Activated naive CD8-positive, alpha-beta T cell treated with anti-CD3 and anti-CD28 coated beads, Interleukin-2, amount 50 U/mL, for 16 hours (primary cell): ENCODE data around the gene SETBP1.

ENCODE experiments used
- DNase-seq: peaks from one replicate; pipeline ENCODE4 v3.0.0-alpha.2; 2020; ENCODE audit warnings: low read depth, low spot score

Gene SETBP1

DNA sequence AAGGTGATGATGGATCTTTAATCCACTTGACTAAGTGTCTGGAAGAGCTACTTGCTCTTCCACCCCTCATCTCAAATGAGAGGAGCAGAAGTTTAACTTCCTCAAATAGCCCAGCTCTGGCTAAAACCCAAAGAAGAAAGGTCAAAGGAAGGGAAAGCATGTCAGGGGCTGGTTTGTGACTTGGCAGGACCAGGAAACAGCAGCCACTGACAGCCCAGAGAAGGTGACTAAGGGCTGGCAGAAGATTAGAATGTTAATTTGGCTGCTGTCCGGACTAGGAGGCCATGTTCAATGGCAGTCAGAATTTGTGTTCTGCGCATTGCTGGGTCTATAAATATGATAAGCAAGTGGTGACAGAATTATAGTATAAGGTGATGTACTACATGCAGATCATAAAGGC lies 386.2 kb downstream of the SETBP1 start:
- DNase-seq = no peak

DNA sequence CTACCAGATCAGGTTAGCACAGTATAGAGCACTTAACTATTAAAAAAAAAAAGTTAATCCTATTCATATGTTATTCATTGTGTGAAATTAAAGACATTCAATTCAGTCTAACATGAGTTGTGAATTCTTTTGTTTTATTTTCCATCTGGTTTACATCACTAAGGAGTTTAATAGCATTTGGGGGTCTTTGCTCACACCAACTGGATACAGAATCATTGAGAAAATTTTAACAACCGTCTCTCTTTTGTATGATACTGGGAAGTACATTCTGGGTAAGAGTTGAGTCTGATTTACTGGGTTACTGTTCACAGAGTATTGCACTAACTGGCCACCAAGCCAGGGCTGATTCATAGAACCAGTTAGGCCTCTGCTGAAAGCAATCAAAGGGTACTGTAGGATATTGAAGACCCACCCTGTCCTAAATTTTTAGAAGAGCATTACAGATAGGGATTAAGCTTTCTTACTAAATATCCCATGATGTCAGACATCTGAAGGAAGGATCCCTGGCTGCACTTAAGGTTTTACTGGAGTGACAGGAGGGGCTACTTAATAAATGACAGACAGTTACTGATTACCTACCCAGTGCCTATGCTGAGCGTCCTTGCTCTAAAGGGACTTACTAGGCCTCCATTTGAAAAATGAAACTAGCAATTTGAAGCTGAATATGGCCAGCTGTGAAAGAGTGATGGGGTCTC lies 387.9 kb downstream of the SETBP1 start:
- no peak for DNase-seq

DNA sequence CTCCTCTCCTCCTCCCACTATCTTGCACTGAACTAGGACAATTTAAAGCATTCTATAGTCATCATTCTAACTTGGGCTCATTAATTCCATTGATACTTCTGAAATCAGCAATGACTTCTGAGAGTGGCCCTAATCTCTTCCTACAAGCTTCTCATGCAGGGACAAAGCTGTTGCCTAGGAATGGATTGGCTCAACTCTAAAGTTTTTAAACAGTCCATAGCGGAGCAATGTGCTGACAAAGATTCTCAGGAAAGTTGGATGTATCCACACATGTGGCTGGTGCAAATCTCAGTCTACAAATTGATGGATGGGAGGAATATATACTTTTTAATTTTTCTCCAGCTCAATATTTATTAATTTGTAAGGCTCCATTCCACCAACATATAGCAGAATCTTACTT lies 388.9 kb downstream of the SETBP1 start:
- DNase-seq = no peak

DNA sequence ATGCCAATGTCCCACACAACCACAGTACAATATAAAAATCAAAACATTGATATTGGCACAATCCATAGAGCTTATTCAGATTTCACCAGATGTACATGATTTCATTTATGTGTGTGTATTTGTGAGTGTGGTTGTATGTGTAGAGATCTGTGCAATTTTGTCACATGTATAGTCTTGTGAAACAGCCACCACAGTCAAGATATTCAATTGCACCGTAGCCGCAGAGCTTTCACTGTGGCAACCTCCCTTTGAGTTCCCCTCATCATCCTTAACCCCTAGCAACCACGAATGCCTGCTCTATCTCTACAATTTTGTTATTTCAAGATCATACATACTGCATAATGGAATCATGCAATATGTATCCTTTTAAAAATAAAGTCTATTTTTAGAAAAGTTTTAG lies 391.3 kb downstream of the SETBP1 start:
- no peak for DNase-seq

DNA sequence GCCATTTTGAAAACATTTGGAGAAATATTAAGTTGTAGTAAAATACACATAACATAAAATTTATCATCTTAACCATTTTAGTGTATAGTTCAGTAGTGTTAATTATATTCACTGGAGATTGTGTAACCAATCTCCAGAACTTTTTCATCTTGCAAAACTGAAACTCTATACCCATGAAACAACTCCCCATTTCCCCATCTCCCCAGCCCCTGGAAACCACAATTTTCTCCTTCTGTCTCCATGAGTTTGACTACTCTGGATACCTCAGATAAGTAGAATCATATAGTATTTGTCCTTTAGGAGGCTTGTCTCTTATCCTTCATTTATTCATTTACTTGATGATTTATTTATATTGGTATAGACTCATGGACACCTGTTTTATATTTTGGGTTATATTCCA lies 392.9 kb downstream of the SETBP1 start:
- DNase-seq = no peak

DNA sequence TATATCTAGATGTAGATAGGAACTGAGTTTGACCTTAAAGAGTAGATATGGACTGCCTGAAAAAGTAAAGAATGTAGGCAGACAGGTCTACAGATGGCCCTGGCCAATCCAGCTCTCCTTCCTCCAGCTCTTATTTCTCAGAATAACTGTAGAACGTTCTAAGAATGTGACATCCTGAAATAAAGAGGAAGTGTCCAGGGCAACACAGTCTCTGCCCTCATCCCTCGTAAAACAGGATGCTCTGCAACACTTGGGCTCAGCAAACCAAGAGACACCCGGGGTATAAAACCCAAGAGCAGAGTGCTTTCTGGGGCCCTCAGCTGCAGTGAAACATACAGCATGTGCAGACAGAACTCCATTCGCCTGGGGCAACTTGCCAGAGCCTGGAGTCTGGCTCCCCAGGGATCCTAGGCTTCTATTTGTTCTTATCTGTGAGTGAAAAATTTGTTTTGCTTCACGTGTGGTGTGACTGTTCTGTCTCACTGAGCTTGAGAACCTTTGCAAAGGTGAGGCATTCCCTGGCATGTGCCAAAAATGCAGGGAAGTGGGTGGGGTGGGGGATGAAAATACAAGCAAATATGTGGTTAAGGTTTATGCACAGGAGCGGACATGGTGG lies 401.0 kb downstream of the SETBP1 start:
- no peak for DNase-seq

DNA sequence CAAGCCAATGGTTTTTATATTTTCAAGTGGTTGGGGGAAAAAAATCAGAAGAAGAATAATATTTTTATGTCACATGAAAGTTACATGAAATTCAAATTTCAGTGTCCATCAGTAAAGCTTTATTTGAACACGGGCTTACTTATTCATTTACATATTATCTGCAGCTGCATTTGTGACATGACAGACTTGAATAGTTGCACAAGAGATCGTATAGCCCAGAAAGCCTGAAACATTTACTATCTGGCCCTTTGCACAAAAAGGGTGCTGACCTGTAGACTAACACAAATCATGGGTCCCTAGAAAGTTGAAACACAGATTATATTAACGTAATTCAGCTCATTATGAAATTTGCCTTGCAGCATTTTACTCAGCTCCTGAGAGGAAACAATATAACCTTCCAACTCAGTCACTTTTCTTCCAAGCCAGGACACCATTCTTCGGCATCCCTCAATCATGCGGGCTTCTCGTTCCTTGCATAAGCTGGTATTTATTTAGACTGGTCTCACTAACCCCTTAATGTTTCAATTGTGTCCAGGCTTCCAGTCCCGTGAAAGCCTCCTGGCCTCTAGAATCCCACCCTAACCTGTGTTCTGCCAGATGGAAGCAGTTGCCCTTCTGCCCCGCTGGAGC lies 402.7 kb downstream of the SETBP1 start:
- no peak for DNase-seq

DNA sequence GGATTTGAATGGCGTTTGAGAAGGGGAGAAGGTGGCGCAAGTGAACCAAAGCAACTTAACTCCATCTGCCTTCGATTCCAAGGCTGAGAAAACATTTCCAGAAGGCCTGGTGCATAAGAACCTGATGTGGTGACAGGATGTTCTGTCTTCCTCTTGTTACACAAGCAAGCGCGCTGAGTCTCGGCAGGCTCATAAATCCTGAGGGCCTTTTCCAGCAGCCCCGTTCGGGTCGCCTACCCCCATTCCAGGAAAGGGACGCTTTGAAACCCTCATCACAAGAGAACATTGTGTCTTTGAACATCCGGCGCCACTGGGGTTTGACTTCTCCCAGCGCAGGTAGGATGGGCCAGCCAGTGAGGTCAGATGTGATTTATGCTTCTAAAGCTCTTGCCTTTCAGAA lies 403.5 kb downstream of the SETBP1 start:
- no peak for DNase-seq

DNA sequence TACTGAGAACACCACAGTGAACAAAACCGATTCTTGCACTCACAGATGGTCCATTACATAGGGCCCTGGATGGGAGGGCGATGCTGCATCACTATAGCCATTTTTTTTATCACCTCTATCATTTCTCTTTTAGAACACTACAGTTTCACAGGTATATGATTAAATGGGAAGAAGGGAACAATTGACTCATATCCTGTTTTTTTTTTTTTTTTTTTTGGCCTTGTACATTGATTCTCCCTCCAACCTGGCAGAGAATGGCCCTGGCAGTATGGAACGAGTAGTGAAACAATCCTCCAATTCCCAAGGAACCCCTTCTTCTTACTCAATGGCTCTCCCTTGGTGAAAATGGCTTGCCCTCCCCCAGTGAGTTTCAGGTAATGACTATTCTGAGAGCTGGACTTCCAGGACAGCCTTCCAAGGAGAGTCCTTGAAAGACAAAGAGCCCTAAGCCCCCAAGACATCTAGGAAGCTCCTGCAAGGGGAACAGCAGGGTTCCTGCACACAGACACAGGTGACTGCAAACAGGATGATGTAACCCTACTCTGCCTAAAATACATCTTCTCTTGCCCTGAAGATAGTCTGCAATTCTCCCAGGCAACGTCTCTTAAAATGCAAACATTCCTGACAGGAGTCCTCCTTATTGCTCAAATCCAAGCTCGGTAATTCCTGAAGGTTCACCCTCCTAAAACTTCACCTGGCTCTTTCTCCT lies 405.4 kb downstream of the SETBP1 start:
- DNase-seq = no peak

DNA sequence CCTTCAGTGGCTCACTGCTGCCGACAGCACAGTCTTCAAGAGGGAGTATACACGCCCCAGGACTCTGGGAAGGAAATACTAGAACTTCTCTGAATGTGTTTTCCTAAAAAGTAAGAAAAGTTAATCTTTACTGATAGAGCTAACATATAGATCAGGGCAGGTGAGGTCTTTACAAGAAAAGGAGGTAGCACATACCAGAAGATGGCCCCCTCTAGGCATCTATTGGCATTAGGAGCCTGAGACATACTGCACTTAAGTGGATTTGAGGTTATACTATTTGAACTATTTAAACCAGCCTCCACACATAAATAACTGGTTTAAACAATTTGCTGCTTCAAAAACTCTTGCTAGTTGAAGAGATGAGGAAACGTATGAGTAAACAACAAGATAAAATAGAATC lies 406.1 kb downstream of the SETBP1 start:
- DNase-seq = no peak

DNA sequence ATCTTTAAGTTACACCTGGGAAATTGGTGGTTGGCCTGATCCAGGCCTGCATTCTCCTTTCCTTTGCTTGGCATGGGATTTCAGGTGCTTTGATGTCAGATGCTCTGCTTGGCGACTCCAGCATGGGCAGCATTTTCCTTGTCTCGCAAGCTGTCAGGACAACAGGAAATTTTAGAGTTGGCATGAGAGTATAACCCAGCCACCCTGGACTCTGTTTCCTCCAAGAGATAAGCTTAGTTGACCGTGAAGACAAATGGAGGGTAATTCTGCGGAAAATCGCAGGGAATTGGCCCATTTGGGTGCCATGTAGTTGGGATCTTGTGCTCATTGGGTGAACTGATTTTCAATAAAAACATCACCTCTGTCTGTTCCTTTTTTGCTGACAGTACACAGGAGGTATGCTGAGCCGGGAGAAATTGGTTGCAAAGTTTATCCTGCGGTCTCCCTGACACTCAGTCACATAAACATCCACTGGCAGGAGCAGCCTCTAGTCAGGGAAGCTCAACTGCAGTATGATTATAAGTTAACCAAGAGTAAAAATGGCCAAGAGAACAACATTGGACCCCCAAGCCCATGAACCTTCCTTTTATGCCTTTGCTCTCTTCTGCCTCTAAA lies 409.9 kb downstream of the SETBP1 start:
- DNase-seq = no peak

DNA sequence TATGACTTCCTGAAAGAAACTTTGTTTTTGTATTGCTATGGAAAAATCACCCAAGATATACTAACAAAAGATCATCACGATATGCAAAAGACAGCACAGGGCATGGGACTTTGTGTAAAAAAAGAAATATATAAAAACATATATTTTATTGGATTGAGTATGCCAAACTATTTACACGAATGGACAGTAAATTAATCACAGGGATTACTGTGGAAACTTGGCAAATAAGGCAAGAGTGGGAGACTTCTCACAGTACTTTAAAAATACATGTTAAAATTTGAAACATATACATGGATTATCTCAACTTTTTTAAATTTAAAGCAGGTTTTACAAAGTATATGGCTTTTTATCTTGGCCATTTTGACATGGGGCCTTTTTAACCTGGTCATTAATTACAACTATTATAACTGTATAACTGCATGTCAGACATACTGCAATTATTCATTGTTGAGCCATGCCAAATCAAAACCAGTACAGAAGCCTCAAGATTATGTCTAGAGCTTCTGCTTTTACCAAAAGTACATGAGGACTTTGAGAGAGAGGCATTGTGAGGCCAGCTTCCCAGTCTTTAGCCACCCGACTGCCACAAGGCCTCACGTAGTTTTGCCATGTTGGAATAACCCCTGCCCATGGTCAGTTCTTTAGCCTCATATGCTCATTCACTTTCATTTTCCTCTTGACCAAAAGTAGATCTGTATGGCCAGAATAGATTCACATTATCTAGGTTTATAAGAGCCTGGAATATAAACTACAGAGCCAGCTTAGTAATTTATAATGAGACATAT lies 419.8 kb downstream of the SETBP1 start:
- no peak for DNase-seq

DNA sequence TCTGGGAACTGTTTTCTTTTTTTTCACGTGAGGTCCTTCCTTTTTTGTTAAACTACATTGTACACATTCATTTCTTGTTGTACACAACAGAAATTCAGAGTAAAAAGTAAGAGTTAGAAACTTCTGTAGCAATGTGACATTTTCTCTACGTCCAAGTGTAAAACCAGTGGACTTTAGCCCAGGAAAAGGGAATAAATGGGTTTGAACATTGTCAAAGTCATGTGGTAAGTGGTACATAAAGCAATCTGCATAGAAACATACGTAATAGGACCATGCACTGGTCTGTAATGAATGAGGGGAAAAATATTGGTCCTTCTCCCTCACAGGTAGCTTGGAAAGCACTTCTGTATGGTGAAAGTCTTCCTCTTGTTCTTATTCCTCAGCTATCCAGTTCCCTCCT lies 421.4 kb downstream of the SETBP1 start:
- DNase-seq = no peak

DNA sequence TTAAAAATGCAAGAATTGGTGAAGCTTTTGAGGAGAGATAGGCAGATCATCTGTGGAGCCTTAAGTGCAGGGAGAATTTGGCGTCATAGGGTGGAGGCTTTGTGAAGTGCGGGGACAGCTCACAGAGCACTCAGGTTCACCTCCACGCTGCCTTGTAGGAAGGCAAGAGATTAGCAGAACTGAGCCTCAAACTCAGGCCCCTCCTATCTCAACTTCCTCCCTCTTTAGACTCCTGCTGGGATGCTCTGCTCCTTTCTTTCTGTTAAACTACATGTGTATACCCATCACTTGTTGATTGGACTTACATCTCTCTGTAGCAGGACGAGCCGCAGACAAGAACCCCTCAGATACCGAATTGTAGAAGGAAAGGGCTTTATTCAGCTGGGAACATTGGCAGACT lies 422.2 kb downstream of the SETBP1 start:
- DNase-seq = no peak

DNA sequence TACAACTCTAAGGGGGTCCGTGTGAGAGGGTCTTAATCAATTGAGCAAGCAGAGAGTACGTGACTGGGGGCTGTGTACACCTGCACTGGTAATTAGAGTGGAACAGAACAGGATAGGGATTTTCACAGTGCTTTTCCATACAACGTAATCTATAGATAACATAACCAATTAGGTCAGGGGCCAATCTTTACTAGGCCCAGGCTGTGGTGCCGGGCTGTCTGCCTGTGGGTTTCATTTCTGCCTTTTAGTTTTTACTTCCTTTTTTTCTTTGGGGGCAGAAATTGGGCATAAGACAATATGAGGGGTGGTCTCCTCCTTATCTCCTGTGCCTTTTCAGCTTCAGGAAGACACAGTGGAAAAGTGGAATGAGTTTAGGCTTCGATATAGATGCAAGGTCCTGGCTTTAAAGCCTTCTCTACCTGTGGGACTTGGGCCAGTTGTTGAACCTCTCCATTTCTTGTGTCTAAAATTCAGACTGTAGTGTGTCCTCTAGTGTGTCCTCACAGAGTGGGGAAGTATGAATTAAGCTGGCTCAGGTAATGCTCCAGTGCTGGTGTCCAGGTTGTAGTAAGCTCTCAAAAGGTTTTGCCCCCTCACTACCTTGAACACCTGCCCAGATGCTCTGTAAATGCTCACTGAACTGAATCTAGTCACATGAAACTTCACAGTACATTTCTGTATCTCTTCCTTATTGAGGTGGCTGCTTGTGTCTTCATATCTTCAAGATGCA lies 422.8 kb downstream of the SETBP1 start:
- DNase-seq = no peak

DNA sequence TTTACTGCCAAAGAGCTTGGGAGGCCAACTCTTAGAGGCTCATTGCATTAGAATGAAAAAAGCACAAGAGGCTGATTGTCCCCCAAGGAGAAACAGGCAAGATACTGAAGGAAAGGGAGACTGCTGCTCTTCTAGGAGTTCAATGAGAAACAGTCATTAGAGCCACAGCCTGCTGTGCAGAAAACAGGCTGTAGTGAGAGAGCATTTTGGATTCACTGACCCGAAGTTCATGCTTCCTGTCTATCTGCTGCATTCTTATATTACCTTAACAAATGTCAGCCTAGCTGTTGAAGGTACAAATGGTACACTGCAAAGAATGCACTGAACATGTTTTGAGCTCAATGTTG lies 423.3 kb downstream of the SETBP1 start:
- DNase-seq = no peak

DNA sequence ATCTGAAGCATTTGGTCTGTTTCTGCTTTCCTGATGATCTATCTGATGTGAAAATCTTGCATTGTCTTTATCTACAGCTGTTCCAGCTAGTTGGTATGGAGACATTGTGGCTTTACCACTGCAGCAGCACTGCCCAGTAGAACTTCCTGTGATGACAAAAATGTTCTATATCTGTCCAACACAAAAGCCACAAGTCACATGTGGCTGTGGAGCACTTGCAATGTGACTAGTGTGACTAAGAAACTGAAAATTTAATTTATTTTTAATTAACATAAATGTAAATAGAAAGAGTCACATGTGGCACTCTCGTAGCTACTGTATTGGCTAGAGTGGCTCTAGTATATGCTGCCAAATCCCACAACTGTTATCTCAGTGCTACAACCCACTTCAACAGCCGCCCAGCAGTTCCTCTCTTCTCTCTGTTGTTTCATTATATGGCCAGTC lies 425.7 kb downstream of the SETBP1 start:
- DNase-seq = no peak

DNA sequence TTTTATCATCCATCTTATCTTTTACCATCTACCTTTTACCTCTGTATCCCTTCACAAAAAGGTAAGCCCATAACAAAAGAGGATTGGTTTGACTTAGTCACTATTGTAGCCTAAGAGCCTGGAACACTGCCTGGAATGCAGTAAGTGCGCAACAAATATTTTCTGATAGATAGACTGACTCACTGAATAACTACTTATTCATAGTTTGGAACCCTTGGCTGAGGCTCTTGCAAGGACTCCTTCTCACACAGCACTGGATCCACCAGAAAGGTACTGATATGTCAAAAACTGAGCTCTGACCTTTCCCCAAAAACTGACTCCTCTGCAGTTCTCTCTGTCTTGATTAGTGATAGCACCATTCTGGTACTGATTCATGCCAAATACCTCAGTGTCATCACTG lies 426.7 kb downstream of the SETBP1 start:
- no peak for DNase-seq

DNA sequence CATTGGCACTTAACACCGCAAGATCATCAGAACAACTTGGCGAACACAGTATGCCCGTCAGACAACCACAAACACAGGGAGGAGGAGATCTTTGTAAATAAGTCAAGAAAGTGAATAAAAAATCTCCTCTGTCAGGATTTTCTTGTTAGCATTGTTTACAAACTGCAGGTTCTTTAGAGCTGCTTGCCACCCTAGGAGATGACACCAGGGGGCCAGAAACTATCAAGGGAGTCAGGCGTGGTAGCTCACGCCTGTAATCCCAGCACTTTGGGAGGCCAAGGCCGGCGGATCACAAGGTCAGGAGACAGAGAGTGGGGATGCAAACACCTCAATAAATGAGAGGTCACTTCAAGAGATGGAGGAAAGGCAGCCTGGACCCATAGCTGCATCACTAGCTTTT lies 428.1 kb downstream of the SETBP1 start:
- no peak for DNase-seq

DNA sequence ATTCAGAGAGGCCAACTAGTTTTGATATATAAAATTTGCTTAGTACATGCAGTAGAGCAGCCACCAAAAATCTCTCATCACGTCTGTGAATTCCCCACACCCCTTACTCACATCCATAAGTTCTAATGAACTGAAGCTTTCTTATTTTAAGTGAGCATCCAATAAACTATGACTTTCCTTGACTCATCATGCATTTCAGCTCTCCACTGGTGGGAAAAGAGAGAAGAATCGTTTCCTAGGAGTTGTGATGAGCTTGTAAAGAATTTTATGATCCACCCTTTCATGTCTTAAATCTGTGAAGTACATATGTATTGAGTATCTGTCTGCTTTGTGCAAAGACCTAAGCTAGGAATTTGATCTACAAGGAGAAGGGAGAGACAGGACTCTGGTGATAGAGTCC lies 428.6 kb downstream of the SETBP1 start:
- DNase-seq = no peak

DNA sequence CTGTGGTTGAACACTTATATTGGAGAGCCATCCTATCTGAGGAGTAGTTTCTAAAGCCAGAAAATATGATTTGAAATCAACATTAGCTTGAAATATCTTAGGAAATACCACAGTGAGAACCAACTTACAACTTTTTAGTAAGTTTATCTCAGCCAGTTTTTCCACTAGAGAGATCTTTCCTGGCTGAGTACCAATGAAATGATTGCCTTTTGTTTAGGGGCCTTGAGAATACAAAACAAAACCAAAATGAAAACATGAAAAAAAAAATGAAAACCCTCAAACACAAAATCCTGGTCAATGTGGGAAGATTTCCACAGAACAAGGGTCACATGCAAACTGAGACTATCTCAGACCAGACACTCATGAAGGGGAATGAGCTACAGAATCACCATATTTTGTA lies 429.0 kb downstream of the SETBP1 start:
- DNase-seq = no peak
